HG03060 (cell line): ENCODE results near the gene GP1BB.

Source experiments
- ATAC-seq: cut with Tn5 transposase; IDR thresholded peaks from one replicate; pipeline ENCODE4 v1.9.1; 2021; ENCODE audit warnings: low read depth, moderate number of reproducible peaks; ENCODE audit not compliant: unreplicated experiment

GP1BB gene

DNA sequence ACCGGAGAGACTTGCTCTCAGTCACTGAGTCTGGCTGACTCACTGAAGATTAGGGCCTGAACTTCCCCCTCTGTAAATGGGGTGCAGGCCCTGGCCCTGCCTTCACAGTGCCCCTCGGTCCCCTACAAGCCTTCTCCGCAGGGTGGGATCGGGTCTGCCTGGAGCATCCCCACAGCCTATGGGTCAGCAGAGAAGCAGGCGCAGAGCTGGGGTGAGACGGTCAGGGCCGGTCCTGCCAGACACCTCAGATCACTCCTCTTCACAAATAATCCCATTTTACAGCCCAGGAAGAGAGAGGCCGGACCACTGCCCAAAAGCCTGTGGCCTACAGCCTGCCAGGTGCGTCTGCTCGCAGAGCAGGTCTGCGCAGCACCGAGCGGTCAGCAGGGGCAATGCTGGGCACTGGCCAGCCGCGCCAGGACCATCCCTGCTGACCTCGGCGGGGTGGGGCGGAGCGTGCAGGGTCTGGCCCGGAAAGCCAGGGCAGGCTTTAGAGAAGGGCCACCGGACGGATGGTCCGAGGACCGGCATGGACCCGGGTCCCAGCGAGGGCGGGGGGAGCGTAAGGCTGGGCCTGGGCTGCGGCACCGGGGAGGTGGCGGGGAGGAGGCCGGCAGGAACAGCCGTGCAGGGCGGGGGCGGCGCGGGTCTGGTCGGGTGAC lies 9.6 kb upstream of the GP1BB start:
- no peak for ATAC-seq

DNA sequence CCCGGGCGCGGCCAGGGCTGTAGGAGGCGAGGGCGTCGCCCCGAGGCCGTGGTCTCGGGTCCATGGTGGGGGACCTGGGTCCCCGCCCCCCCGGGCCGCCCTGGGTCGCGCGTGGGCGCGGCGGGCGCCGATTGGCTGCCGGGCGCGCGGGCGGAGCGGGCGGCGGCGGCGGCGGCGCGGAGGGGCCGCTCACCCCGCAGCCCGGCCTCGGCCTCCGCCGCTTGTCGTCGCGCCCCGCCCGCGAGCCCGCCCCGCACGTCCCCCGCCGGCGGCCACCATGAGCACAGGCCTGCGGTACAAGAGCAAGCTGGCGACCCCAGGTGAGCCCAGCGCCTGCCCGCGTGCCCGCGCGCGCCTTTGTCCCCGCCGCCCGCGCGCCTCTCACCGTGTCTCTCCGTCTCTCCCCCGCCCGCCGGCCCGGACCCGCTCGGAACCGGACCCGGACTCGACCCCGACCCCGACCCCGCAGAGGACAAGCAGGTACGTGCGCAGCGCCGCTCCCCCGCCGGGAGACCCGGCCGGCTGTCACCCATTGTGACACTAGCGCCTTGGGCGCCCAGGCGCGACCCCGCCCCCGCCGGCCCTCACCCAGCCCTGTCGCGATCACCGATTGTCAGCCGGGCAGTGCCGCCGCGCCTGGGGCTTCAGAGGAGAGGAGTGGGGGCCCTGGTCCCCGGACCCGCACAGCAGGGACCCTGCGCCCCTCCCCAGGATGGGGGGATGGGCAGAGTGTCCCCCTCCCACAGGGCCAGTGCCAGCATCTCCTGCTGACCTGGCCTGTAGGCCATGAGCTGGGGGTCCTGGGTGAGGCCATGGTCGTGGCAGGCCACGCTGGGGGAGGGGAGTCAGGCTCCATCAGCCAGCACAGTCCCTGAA lies 8.8 kb upstream of the GP1BB start, which contains the start of gene SEPTIN5:
Gene SEPTIN5 (plus strand): TSS at position 192 of the 876 bp plus-strand sequence. CDS start 86 bp downstream, at position 278.
- no peak for ATAC-seq

- ATAC-seq, result no peak
These were observed 8.0 kb upstream of the GP1BB start for GRCh38 chr22:19715188-19715930.

GRCh38 chr22:19716041-19716828 lies 7.1 kb upstream of the GP1BB start:
- no peak for ATAC-seq

DNA sequence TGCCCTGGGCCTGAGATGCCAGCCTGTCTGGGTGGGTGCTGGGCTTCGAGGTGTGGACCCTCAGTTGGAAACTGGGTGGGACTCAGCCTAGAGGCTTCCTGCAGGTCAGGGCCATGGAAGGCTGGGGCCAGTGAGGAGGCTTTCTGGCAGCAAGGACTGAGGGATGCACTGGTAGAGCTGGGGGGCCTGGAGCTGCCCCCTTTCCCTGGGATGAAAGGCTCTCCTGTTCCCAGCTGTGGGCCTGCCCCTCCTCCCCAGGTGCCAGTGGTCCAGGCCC lies 6.6 kb upstream of the GP1BB start:
- ATAC-seq, result no peak

- no peak for ATAC-seq
These were observed 6.2 kb upstream of the GP1BB start for GRCh38 chr22:19717181-19717580.

DNA sequence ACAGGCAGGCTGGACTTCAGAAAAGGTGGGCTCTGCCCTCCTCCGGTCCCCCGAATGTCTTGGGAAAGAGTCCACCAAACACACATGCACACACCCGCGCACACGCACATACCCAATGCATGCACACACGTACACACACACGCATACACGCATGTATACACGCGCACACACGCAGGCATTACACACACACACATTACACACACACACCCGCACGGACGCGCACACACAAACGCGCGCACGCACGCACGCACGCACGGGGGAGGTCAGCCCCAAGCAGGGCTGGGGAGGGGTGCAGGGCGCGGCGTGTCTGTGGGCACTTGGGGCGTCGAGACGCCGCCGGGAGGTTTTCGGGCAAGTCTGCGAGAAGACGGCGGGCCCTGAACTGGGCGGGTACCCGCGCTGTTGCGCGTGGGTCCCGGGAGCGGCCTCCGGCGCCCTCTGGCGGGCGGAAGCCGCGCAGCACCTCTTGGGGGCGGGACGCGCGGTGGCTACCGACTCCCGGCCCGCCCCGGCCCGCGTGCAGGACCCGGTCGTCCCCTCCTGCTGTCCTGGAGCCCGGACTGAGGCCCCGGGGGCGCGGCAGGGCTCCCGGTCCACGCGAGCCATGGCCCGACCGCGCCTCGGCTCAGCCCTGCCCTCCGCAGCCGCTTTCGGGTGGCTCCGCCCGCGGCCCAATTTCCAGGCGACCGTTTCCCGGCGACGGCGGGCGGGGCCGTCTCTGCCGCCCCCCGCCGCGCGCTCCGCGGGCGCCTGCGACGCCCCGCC lies 5.5 kb upstream of the GP1BB start:
- ATAC-seq, result no peak

DNA sequence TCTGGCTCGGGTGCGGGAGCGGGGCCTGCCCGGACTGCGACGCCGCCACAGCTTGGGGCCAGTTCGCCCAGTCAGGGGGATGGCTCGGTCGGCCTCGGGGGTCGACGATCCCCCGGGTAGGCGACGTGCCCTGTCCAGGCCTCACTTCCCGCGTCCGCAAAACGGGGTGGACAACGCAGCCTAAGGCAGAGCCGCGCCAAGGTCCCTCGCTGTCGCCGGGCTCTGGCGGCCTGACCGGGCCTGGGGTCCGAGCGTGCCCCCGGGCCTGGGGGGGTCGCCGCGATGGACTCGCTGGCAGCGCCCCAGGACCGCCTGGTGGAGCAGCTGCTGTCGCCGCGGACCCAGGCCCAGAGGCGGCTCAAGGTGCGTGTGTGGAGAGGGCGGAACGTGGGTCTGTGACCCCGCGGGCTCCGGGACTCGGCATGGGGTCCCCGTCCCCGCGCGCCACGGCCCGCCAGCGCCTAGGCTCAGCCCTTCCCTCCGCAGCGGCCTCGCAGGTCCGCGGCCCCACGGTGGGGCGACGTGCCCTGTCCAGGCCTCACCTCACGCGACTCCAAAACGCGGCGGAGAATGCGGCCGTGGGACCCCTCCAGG lies 4.8 kb upstream of the GP1BB start:
- no peak for ATAC-seq

DNA sequence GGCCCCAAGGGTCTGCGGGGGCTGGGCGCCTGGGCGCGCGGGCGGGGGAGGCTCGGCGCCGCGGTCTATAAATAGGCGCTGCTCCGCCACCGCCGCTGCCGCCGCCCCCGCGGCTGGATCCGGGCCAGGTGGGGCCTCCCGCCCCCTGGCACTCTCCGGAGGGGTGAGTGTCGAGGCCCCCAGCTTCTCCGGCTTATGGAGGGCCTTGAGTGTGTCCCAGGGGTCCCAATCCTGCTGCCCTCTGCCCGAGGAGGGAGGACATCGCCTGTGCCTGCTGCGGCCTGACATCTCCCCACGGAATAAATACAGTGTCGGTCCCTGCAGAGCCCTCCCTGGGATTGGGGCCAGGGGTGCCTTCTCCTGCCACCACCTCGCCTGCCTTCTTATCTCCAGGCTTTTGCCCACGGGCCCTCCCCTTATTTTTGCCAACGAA lies 4.3 kb upstream of the GP1BB start:
- ATAC-seq, result no peak

GRCh38 chr22:19719488-19720021 lies 3.8 kb upstream of the GP1BB start:
- ATAC-seq, result no peak

- ATAC-seq, result no peak
These were observed 3.0 kb upstream of the GP1BB start for GRCh38 chr22:19720150-19720827.

GRCh38 chr22:19720999-19721329 lies 2.4 kb upstream of the GP1BB start:
- no peak for ATAC-seq

GRCh38 chr22:19721330-19722177 lies 1.8 kb upstream of the GP1BB start:
- ATAC-seq, result no peak

GRCh38 chr22:19722178-19722981 lies 959 bp upstream of the GP1BB start:
- ATAC-seq, result no peak

DNA sequence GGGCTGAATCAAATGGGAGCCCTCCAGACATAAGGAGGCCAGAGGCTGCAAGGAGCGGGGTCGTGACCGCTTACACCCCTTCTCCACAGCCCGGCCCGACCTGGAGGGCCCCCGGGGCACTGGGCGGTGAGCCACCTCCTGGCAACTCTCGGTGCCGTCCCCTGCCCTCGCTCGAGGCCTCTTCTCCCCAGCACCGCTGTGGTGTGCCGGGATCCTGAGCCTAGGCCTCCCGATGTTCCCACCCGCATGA lies 432 bp upstream of the GP1BB start:
- no peak for ATAC-seq

GRCh38 chr22:19723983-19724827 lies 866 bp downstream of the GP1BB start:
- no peak for ATAC-seq
